Iris pigment epithelial cell (primary cell): ENCODE data around the gene PKD2L2.
"Not testable (repeated sequence)": the region's sequence is repeated elsewhere in the genome, so short reads cannot be mapped to it uniquely, and the experiment has no call there.

Experiments
- DNase-seq: peaks from one replicate; pipeline ENCODE4 v3.0.0-alpha.2; 2011; ENCODE audit warnings: low read depth

PKD2L2 gene

GRCh38 chr5:137888466-137888862 lies 793 bp upstream of the PKD2L2 start:
- DNase-seq: no peak

DNA sequence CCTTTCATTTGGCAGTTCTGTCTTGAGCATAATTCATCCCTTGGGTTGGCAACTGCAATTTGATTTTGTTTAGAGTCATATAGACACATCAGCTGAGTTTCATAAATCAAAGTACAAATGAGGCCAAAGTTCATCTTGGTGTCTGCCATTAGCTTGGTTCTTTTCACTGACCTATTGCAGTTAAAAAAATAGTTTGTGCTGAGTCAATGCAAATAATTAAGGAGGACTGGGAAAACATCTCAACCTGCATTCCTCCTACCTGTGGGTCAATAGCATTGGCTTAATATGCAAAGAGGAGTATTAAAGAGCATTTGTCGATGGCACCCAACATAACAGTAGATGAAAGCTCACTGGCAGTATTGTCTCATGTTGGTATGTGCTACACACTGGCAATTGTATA lies 1.6 kb downstream of the PKD2L2 start:
- no peak for DNase-seq

GRCh38 chr5:137891849-137892248 lies 2.6 kb downstream of the PKD2L2 start:
- no peak for DNase-seq

- DNase-seq: no peak
Measured at GRCh38 chr5:137894586-137894985, 5.3 kb downstream of the PKD2L2 start.

- DNase-seq: no peak
Measured at GRCh38 chr5:137896560-137896959, 7.3 kb downstream of the PKD2L2 start.

DNA sequence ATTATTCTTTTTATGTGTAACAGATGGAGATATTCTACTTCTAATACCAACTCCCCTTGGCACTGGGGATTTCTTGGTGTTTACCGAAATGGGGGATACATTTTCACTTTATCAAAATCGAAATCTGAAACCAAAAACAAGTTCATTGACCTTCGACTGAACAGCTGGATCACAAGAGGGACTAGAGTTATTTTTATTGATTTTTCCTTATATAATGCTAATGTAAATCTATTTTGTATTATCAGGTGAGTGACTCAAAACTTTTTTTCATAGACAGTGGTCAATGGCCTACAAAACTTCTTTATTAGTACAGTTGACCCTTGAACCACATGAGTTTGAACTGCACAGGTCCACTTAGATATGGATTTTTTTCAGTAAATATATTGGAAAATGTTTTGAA lies 10.2 kb downstream of the PKD2L2 start:
- no peak for DNase-seq

DNA sequence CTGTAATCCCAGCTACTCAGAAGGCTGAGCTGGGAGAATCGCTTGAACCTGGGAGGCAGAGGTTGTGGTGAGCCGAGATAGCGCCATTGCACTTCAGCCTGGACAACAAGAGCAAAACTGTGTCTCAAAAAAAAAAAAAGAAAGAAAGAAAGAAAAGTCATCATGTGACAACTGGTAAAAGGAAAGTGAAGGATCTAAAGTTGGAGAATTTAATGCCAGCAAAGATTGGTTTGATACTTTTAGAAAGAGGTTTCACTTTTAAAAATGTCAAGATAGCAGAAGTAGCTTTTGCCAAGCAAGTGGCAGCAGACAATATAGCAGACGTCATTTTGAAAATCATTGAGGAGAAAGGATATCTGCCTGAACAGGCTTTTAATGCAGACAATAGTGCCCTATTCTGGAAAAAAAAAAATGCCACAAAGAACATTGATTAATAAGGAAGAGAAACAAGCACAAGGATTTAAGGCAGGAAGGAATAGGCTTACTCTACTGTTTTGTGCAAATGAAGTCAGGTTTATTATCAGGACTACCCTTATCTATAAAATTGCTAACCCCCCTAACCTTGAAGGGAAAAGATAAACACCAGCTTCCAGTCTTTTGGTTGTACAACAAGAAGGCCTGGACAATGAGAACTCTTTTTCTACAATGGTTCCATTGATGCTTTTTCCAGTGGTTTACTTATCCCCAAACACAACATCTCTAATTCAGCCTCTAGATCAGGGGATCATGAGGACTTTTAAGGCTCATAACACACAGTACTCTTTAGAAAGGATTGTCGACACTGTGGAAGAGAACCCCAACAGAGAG lies 12.0 kb downstream of the PKD2L2 start:
- DNase-seq: no peak

GRCh38 chr5:137902408-137903133 lies 13.3 kb downstream of the PKD2L2 start:
- DNase-seq: no peak

DNA sequence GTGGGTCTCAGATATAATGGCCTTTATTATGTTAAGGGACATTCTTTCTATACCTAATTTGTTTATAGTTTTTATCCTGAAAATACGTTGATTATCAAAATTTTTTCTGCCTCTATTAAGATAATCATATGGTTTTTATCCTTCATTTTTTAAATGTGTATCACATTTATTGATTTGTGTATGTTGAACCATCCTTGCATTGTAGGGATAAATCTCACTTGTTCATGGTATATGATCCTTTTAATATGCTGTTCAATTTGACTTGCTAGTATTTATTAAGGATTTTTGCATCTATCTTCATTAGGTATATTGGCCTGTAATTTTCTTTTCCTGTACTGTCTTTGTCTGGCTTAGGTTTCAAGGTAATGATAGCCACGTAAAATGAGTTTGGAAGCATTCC lies 25.5 kb downstream of the PKD2L2 start:
- no peak for DNase-seq

DNA sequence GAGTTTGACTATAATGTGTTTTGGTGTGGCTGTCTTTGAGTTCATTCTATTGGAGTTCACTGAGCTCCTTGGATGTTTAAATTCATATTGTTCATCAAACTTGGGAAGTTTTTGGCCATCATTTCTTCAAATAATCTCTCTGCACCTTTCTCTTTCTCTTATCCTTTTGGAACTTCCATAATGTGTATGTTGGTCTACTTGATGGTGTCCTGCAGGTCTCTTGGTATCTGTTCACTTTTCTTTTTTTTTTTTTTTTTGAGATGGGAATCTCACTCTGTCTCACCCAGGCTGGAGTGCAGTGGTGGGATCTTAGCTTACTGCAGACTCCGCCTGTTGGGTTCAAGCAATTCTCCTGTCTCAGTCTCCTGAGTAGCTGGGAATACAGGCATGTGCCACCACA lies 27.7 kb downstream of the PKD2L2 start:
- DNase-seq: no peak

- peak; percentile 34 for DNase-seq
Measured at GRCh38 chr5:137921931-137922330, 32.7 kb downstream of the PKD2L2 start.

DNA sequence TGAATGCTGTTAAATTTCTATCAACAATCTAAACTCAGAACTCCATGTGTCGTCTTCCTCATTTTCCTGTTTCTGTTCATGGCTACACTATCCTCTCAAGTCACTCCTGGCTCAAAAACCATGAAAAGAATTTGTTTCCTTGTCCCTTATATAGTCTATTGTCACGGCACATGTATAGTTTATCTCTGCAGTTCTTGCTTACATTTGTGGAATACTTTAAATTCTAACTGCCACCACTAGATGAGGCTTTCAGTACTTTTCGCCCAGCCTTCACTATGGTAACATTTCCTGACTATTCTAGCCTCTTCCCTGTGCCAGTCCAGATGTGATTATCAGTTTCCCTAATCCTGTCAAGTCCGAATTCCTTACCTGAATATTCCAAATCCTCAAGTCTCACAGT lies 34.6 kb downstream of the PKD2L2 start:
- DNase-seq: peak; percentile 26

GRCh38 chr5:137932800-137933199 lies 43.5 kb downstream of the PKD2L2 start:
- DNase-seq: no peak

DNA sequence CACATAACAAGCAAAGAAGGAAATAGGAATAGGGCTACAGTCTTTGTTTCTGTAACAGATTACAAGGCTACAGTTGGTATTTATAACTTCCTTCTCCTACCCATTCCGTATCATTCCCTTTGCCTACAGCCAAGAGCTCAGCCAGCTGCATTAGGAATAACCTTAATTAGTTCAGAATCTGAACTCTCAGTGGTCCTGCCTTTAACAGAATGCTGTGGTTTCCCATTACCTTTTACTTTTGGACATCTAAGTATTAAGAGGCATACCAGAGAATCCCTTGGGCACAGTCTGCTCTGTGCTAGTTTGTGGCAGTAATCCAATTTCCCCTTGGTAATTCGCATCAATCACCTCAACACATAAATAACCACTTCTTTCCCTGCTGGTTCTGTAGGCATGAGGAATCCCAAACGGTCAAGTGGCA lies 44.2 kb downstream of the PKD2L2 start:
- peak; percentile 4 for DNase-seq

GRCh38 chr5:137935190-137935589 lies 45.9 kb downstream of the PKD2L2 start:
- DNase-seq: no peak

- no peak for DNase-seq
Measured at GRCh38 chr5:137935694-137936093, 46.4 kb downstream of the PKD2L2 start.

GRCh38 chr5:137937994-137938750 lies 48.9 kb downstream of the PKD2L2 start:
- DNase-seq: no peak

DNA sequence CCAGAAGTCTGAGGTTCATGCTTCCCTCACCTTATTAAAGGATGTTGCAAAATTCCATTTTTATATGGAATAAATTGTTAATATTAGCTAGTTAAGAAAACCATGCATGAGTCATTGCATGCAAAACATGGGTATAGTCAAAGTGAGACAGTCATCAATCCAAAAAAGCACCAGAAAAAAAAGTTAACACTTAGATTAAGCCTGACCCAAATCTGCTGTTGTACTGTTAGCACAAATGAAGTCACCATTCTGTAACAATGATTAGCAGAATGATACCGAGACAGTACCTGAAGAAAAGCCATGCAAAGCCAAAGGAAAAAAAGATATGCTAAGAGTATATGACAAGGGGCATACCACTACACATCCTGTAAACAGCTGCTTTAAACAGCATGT lies 49.5 kb downstream of the PKD2L2 start:
- DNase-seq: no peak

DNA sequence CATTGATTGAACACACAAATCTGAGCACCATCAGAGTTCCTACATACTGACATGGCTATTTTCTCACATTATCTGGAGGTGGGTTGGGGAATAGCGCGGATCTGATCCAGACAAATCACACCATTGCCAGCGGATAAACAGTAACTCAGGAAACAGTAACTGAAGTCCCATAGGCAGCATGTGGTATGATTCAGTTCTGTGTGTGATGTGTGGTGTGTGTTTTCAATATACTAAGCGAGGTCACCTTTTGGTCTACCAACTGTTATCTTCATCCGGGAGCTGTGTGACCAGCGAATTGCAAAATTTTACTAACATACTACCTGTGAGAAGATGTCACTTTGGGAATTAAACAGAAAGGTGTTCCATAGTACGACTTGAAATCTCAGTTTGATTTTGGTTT lies 50.1 kb downstream of the PKD2L2 start:
- no peak for DNase-seq

DNA sequence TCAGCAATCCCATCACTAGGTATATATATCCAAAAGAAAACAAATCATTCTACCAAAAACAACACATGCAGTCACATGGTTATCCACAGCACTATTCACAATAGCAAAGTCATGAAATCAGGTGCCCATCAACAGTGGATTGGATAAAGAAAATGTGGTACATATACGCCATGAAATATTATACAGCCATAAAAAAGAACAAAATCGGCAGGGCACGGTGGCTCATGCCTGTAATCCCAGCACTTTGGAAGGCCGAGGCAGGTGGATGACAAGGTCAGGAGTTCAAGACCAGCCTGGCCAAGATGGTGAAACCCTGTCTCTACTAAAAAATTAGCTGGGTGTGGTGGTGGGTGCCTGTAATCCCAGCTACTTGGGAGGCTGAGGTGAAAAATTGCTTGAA lies 55.0 kb downstream of the PKD2L2 start:
- not testable (repeated sequence) for DNase-seq

- DNase-seq: no peak
Measured at GRCh38 chr5:137945825-137946224, 56.6 kb downstream of the PKD2L2 start.

- peak; percentile 94 for DNase-seq
Measured at GRCh38 chr5:137954131-137954879, 65.0 kb downstream of the PKD2L2 start.
